Measurements from ENCODE around the gene RUFY1. TPM values are rescaled to one million over a fixed set of nuclear protein-coding genes. Genes with fewer than 3 reads are reported as not detected.

The RUFY1 gene
- total RNA-seq, 2 donors from 2014 or later, result 48.7 to 55.6 TPM

DNA sequence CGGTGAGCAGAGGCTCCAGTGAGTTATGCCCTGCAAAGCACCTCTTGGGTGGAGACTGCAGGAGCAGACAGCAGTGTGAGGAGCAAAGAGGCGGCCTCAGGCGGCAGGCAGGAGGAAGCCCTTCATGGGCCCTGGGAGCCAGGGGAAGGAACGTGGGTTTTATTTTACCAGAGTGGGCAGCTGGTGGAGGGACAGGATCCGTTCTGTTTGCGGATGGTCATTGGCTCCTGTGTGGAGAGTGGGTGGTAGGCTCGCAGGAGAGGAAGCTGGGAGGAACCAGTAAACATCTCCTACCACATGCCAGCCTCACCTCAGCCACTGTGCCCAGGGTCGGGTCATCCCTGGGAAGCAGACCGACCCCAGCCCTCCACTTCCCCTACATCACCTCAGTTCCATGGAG lies 48.7 kb downstream of the RUFY1 start:
- TF ChIP-seq POLR2AphosphoS5 (IDR thresholded peaks at IDR 0.05), result no peak
- no peak for TF ChIP-seq POLR2A (IDR thresholded peaks at IDR 0.05)
- TF ChIP-seq, protein P1, sequence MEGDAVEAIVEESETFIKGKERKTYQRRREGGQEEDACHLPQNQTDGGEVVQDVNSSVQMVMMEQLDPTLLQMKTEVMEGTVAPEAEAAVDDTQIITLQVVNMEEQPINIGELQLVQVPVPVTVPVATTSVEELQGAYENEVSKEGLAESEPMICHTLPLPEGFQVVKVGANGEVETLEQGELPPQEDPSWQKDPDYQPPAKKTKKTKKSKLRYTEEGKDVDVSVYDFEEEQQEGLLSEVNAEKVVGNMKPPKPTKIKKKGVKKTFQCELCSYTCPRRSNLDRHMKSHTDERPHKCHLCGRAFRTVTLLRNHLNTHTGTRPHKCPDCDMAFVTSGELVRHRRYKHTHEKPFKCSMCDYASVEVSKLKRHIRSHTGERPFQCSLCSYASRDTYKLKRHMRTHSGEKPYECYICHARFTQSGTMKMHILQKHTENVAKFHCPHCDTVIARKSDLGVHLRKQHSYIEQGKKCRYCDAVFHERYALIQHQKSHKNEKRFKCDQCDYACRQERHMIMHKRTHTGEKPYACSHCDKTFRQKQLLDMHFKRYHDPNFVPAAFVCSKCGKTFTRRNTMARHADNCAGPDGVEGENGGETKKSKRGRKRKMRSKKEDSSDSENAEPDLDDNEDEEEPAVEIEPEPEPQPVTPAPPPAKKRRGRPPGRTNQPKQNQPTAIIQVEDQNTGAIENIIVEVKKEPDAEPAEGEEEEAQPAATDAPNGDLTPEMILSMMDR (IDR thresholded peaks at IDR 0.05), result no peak
- no peak overlapping the region for H3K4me3 ChIP-seq
- H3K9me3 ChIP-seq, result no peaks in the 10 kb centered on the region
- DNase-seq (ENCODE audit: low spot score), result no peak
- no peaks in the 10 kb centered on the region for H3K4me1 ChIP-seq (replicated peaks)
- peaks cover 5 to 9% of the 10 kb centered on the region in 2 donors for H3K36me3 ChIP-seq
- WGBS, result 85% methylated on average over 8 of the region's 9 CpGs
- H3K27ac ChIP-seq, result no peak overlapping the region
- no peaks in the 10 kb centered on the region for H3K27me3 ChIP-seq (replicated peaks; ENCODE audit: insufficient read depth)
- intact Hi-C loops (cut with DNase I), result no loop called here

DNA sequence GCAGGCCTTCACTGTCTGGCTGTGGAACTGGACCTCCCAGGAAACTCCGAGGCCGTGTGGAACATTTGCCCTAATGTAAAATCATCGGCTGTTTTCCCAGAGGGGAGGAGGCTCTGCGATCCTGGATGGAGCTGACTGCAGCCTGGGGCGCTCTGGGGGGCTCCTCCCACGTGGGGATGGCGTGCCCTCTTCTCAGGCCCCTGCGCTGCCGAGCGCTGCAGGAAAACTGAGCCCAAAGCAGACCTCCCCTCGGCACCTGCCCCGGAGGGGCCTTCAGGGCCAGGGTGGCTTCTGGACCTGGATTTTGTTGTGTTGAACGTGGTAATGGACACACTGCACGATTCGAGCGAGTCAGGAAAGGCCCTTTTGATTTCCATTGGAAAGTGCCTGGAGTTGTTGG lies 49.2 kb downstream of the RUFY1 start:
- H3K36me3 ChIP-seq, result peaks cover 5 to 9% of the 10 kb centered on the region in 2 donors
- no peaks in the 10 kb centered on the region for H3K4me1 ChIP-seq (replicated peaks)
- no peaks in the 10 kb centered on the region for H3K27me3 ChIP-seq (replicated peaks; ENCODE audit: insufficient read depth)
- H3K4me3 ChIP-seq, result no peak overlapping the region
- H3K27ac ChIP-seq, result no peak overlapping the region
- intact Hi-C loops (cut with DNase I), result no loop called here
- no peak for DNase-seq (ENCODE audit: low spot score)
- WGBS, result 80% methylated on average over 16 of the region's 16 CpGs
- no peak for TF ChIP-seq POLR2AphosphoS5 (IDR thresholded peaks at IDR 0.05)
- no peak for TF ChIP-seq POLR2A (IDR thresholded peaks at IDR 0.05)
- TF ChIP-seq, protein P1 (IDR thresholded peaks at IDR 0.05), result no peak
- H3K9me3 ChIP-seq, result no peaks in the 10 kb centered on the region

GRCh38 chr5:179599973-179600372 lies 49.6 kb downstream of the RUFY1 start:
- TF ChIP-seq, protein P1 (IDR thresholded peaks at IDR 0.05), result no peak
- Histone ChIP-seq H3K4me1 (replicated peaks) (no peaks in the 10 kb centered on the region), H3K4me3 (no peak overlapping the region), H3K27ac (no peak overlapping the region), H3K27me3 (replicated peaks; ENCODE audit: insufficient read depth) (no peaks in the 10 kb centered on the region), H3K9me3 (no peaks in the 10 kb centered on the region), H3K36me3 (peaks cover 5 to 9% of the 10 kb centered on the region in 2 donors)
- no peak for DNase-seq (ENCODE audit: low spot score)
- intact Hi-C loops (cut with DNase I), result no loop called here
- WGBS, result 38% methylated on average over 9 of the region's 9 CpGs

DNA sequence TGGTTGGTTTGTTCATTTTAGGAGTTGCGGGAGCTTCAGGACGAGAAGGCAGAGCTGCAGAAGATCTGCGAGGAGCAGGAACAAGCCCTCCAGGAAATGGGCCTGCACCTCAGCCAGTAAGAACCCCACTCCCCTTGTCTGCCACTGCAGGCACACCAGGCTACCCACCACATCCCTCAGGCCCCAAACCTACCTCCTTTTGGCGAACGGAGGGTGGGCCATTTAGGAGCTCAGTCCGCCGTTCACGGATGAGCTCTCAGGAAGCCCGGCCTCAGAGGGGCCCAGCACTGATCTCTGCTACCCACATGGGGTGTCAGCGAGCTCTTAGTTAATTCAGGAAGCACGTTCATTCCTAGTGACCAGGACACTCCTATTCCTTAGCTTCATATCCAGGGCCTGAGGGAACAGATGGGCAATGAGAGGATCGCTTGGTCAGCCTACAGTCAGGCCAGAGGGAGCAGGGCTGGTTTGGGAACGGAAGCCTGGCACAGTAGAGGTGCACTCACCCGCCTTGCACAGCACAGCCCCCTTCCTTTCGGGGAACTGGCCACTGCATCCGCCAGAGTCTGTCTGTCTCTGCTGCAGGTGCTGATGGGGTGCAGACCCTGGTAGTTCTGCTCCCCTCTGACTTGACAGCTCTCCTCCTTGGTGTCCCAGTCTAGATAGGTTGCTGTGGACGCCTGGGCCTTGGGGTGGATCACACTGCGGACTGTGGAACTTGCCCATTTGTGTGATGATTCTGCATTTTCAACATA lies 51.7 kb downstream of the RUFY1 start:
- Histone ChIP-seq H3K9me3 (no peaks in the 10 kb centered on the region), H3K4me3 (no peak overlapping the region), H3K27me3 (replicated peaks; ENCODE audit: insufficient read depth) (no peaks in the 10 kb centered on the region), H3K4me1 (replicated peaks) (peaks cover 9% of the 10 kb centered on the region), H3K27ac (no peak overlapping the region), H3K36me3 (peaks cover 3 to 5% of the 10 kb centered on the region in 2 donors)
- 93% methylated on average over 18 of the region's 18 CpGs for WGBS
- TF ChIP-seq POLR2AphosphoS5 (IDR thresholded peaks at IDR 0.05) (no peak), POLR2A (IDR thresholded peaks at IDR 0.05) (no peak)
- TF ChIP-seq, protein P1 (IDR thresholded peaks at IDR 0.05), result no peak
- DNase-seq (ENCODE audit: low spot score), result no peak
- intact Hi-C loops (cut with DNase I), result no loop called here

- 89% methylated on average over 12 of the region's 12 CpGs for WGBS
- Histone ChIP-seq H3K36me3 (peaks cover 3 to 5% of the 10 kb centered on the region in 2 donors), H3K27me3 (replicated peaks; ENCODE audit: insufficient read depth) (no peaks in the 10 kb centered on the region), H3K4me3 (no peak overlapping the region), H3K27ac (no peak overlapping the region), H3K4me1 (replicated peaks) (peaks cover 9% of the 10 kb centered on the region), H3K9me3 (no peaks in the 10 kb centered on the region)
- TF ChIP-seq POLR2A (IDR thresholded peaks at IDR 0.05) (no peak), POLR2AphosphoS5 (IDR thresholded peaks at IDR 0.05) (no peak)
- TF ChIP-seq, protein P1 (IDR thresholded peaks at IDR 0.05), result no peak
- DNase-seq (ENCODE audit: low spot score), result no peak
- intact Hi-C loops (cut with DNase I), result no loop called here
Observed at GRCh38 chr5:179603308-179603707, 53.0 kb downstream of the RUFY1 start.

Measured in prostate gland (tissue), 2 donors.